CD14-positive monocyte (primary cell): ENCODE measurements around the gene ZMYND15. TPM values are rescaled to one million over a fixed set of nuclear protein-coding genes. Genes with fewer than 3 reads are reported as not detected.
A peak's percentile ranks its signal among the peaks of the same experiment; 100 is the strongest.
"Not testable (repeated sequence)": the region's sequence is repeated elsewhere in the genome, so short reads cannot be mapped to it uniquely, and the experiment has no call there.

Experiments
- DNase-seq, 3 donors: peaks; one replicate each; pipeline ENCODE4 v3.0.0-alpha.2; 2011 to 2022
- H2AFZ ChIP-seq: 2 replicates; pipeline ENCODE4 v1.6.0; 2012; ENCODE audit warnings: mild to moderate bottlenecking, low read depth, low read length, inconsistent platforms; ENCODE audit not compliant: insufficient read depth, poor library complexity, severe bottlenecking
- H3K27ac ChIP-seq, 2 donors: 1 replicate in 1 of 2; 2 replicates in 1 of 2; pipeline ENCODE4 v1.5.1; 2012 to 2013; ENCODE audit warnings: low read length in 2 of 2, control low read depth in 1 of 2, inconsistent platforms in 1 of 2, low read depth in 1 of 2, mild to moderate bottlenecking in 1 of 2
- H3K27me3 ChIP-seq, 2 donors: one replicate each; pipeline versions ENCODE4 v1.6.0 to v1.6.1; 2011 to 2013; ENCODE audit warnings: low read length in 2 of 2; ENCODE audit not compliant: control insufficient read depth in 2 of 2, insufficient read depth in 2 of 2
- H3K36me3 ChIP-seq, 2 donors: replicated peaks in 1 of 2; 1 replicate in 1 of 2; 2 replicates in 1 of 2; pipeline versions ENCODE4 v1.5.1 to v1.6.1; 2012 to 2013; ENCODE audit warnings: low read length in 2 of 2, control low read depth in 1 of 2, inconsistent platforms in 1 of 2, mild to moderate bottlenecking in 1 of 2; ENCODE audit not compliant: insufficient read depth in 2 of 2, control insufficient read depth in 1 of 2
- H3K4me1 ChIP-seq, 2 donors: 1 replicate in 1 of 2; 2 replicates in 1 of 2; pipeline versions ENCODE4 v1.5.1 to v1.6.1; 2012 to 2013; ENCODE audit warnings: low read length in 2 of 2, control low read depth in 1 of 2, inconsistent platforms in 1 of 2, mild to moderate bottlenecking in 1 of 2, moderate library complexity in 1 of 2; ENCODE audit not compliant: insufficient read depth in 2 of 2, control insufficient read depth in 1 of 2
- H3K4me2 ChIP-seq: replicated peaks from 2 replicates; pipeline ENCODE3; 2012; ENCODE audit warnings: low read length, moderate library complexity, mild to moderate bottlenecking; ENCODE audit not compliant: poor library complexity, severe bottlenecking; ENCODE audit errors: extremely low read depth
- H3K4me3 ChIP-seq, 3 experiments: fragments of 200-600 bp in 1 of 3; sonication (generic) in 1 of 3; replicated peaks in 1 of 3; 1 replicate in 2 of 3; 2 replicates in 1 of 3; pipeline ENCODE4 v1.5.1; 2011 to 2013; ENCODE audit warnings: low read length in 3 of 3, mild to moderate bottlenecking in 3 of 3, control low read depth in 2 of 3, low read depth in 2 of 3, inconsistent platforms in 1 of 3, moderate library complexity in 1 of 3
- H3K79me2 ChIP-seq: 2 replicates; pipeline ENCODE4 v1.6.0; 2012; ENCODE audit warnings: mild to moderate bottlenecking, control low read depth, inconsistent platforms, low read length, moderate library complexity; ENCODE audit not compliant: insufficient read depth
- H3K9ac ChIP-seq: 2 replicates; pipeline ENCODE4 v1.6.0; 2017; ENCODE audit warnings: low read length, mild to moderate bottlenecking; ENCODE audit not compliant: insufficient read depth, poor library complexity, severe bottlenecking
- H3K9me3 ChIP-seq, 2 donors: replicated peaks in 1 of 2; 1 replicate in 1 of 2; 2 replicates in 1 of 2; pipeline versions ENCODE4 v1.5.1 to v1.6.1; 2012 to 2013; ENCODE audit warnings: low read length in 2 of 2, control low read depth in 1 of 2; ENCODE audit not compliant: control insufficient read depth in 1 of 2, insufficient read depth in 1 of 2
- H4K20me1 ChIP-seq: 2 replicates; pipeline ENCODE4 v1.6.0; 2012; ENCODE audit warnings: mild to moderate bottlenecking, low read length, control low read depth, moderate library complexity; ENCODE audit not compliant: insufficient read depth
- H3K27ac Mint-ChIP-seq, 7 donors: one replicate each; pipeline ENCODE4 v1.8.0; 2020; ENCODE audit warnings: mild to moderate bottlenecking in 7 of 7, mixed read lengths in 7 of 7, moderate library complexity in 6 of 7, inconsistent platforms in 2 of 7
- H3K27me3 Mint-ChIP-seq, 3 donors: one replicate each; pipeline ENCODE4 v1.8.0; 2021 to 2022; ENCODE audit warnings: low read depth in 3 of 3, mild to moderate bottlenecking in 3 of 3, mixed read lengths in 3 of 3, moderate library complexity in 3 of 3, inconsistent platforms in 1 of 3
- H3K36me3 Mint-ChIP-seq, 2 donors: one replicate each; pipeline ENCODE4 v1.8.0; 2020; ENCODE audit warnings: mixed read lengths in 2 of 2, inconsistent platforms in 1 of 2, mild to moderate bottlenecking in 1 of 2
- H3K4me1 Mint-ChIP-seq: one replicate; pipeline ENCODE4 v1.8.0; 2020; ENCODE audit warnings: mild to moderate bottlenecking, mixed read lengths
- H3K4me3 Mint-ChIP-seq, 2 donors: one replicate each; pipeline ENCODE4 v1.8.0; 2020; ENCODE audit warnings: mild to moderate bottlenecking in 2 of 2, mixed read lengths in 2 of 2, moderate library complexity in 1 of 2
- H3K9me3 Mint-ChIP-seq, 7 donors: one replicate each; pipeline ENCODE4 v1.8.0; 2020 to 2022; ENCODE audit warnings: mixed read lengths in 7 of 7, mild to moderate bottlenecking in 6 of 7, moderate library complexity in 6 of 7, inconsistent platforms in 2 of 7
- WGBS: methylation state at CpG from one replicate; pipeline ENCODE4 v1.1.5; 2013; ENCODE audit warnings: missing lambda C conversion rate; ENCODE audit not compliant: insufficient coverage; 5-methylcytosine and 5-hydroxymethylcytosine counted together
- intact Hi-C, 2 donors: fragments of 100-400 bp; cut with micrococcal nuclease; formaldehyde crosslinking; loops; one replicate each; pipeline versions ENCODE4 v1.15.0 to v1.15.1; 2023
- polyA plus RNA-seq, 3 donors: library from polyadenylated mRNA; depleted of rRNA in 1 of 3; unstranded in 2 of 3; stranded (reverse) in 1 of 3; fragments of 300-500 nt in 2 of 3; fragments of >200 nt in 1 of 3; fragmentation: Illumina TruSeq in 2 of 3; gene quantifications; 1 replicate in 2 of 3; 2 replicates in 1 of 3; pipeline ENCODE4 v1.2.3, GENCODE V29; 2012 to 2021
- TF ChIP-seq, protein P1 (sequence below): fragments of 200-600 bp; IDR thresholded peaks from one replicate; pipeline ENCODE4 v1.8.0; 2022; ENCODE audit warnings: antibody characterized with exemption, mild to moderate bottlenecking

Gene ZMYND15
- polyA plus RNA-seq, 3 donors: 0.97 to 13.6 (median 1.2) TPM

DNA sequence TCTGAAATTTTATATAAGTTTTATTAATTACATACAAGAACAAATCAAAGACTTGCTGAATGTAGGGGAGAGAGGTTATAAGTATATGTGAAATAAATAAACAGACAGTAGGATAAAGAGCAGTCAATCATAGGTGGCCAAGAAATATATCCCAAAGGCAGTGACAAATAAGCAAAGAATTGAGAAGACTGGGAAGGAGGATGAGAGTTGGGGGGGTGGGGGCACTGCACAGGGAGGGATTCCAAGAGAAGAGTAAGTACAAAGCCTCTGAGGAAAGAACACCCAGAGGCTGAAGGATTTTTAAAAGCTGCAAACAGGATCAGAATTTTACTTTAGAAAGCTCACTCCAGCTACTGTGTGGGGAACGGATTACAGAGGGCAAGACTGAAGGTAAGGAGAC, 38.5 kb upstream of the ZMYND15 start:
- Histone ChIP-seq H3K4me1 (peaks cover 18 to 22% of the 10 kb centered on the region in 2 donors), H3K9ac (no peak overlapping the region), H3K36me3 (no peaks in the 10 kb centered on the region), H3K4me2 (no peak overlapping the region), H4K20me1 (no peaks in the 10 kb centered on the region), H3K79me2 (peaks cover 57% of the 10 kb centered on the region), H2AFZ (no peak overlapping the region), H3K27me3 (no peaks in the 10 kb centered on the region), H3K9me3 (no peaks in the 10 kb centered on the region), H3K4me3 (no peak overlapping the region), H3K27ac (no peak overlapping the region)
- H3K36me3 Mint-ChIP-seq: peaks cover 7 to 11% of the 10 kb centered on the region in 2 donors
- no peak overlapping the region for H3K27ac Mint-ChIP-seq
- TF ChIP-seq, protein P1, sequence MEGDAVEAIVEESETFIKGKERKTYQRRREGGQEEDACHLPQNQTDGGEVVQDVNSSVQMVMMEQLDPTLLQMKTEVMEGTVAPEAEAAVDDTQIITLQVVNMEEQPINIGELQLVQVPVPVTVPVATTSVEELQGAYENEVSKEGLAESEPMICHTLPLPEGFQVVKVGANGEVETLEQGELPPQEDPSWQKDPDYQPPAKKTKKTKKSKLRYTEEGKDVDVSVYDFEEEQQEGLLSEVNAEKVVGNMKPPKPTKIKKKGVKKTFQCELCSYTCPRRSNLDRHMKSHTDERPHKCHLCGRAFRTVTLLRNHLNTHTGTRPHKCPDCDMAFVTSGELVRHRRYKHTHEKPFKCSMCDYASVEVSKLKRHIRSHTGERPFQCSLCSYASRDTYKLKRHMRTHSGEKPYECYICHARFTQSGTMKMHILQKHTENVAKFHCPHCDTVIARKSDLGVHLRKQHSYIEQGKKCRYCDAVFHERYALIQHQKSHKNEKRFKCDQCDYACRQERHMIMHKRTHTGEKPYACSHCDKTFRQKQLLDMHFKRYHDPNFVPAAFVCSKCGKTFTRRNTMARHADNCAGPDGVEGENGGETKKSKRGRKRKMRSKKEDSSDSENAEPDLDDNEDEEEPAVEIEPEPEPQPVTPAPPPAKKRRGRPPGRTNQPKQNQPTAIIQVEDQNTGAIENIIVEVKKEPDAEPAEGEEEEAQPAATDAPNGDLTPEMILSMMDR: no peak
- H3K9me3 Mint-ChIP-seq: no peaks in the 10 kb centered on the region
- H3K4me1 Mint-ChIP-seq: peaks cover 32% of the 10 kb centered on the region
- WGBS: 100% methylated on average over 1 of the region's 1 CpG
- H3K4me3 Mint-ChIP-seq: no peak overlapping the region
- DNase-seq: no peak
- intact Hi-C loops: no loop called here
- no peaks in the 10 kb centered on the region for H3K27me3 Mint-ChIP-seq

DNA sequence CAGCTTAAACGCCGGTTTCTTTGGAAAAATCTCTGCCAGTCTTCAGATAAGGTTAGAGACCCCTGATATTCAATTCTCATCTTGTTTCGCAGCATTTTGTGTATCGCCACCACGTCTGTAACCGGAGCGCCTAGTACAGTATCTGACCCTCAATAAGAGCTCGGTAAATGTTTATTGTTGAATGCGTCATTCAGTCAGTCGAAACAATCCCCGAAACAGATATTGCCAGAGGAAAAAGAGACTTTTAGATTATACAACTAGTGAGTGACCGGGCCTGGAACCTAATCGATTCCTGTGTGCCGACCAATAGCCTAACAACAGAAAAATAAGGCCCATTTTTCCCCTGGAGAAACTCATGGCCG, 36.3 kb upstream of the ZMYND15 start:
- Mint-ChIP-seq H3K4me3 (peak overlapping the region; percentile 92 to 94), H3K27me3 (no peaks in the 10 kb centered on the region), H3K9me3 (peaks cover 0 to 2% (median under 1%) of the 10 kb centered on the region in 7 donors), H3K4me1 (peaks cover 28% of the 10 kb centered on the region), H3K36me3 (peaks cover 0 to 5% of the 10 kb centered on the region in 2 donors), H3K27ac (peak overlapping the region in 4 of 7 donors; percentile 30 to 95 (median 64))
- no peak for DNase-seq
- intact Hi-C loops: no loop called here
- peak overlapping the region; percentile 84 to 92 (median 92) for H3K4me3 ChIP-seq
- 13% methylated on average over 7 of the region's 15 CpGs for WGBS
- H3K79me2 ChIP-seq: peaks cover 46% of the 10 kb centered on the region
- peak overlapping the region; percentile 84 for H3K4me2 ChIP-seq
- H4K20me1 ChIP-seq: no peaks in the 10 kb centered on the region
- peaks cover 0 to under 1% of the 10 kb centered on the region in 2 donors for H3K9me3 ChIP-seq
- H2AFZ ChIP-seq: peak overlapping the region; percentile 100
- H3K27ac ChIP-seq: peak overlapping the region in 1 of 2 donors; percentile 84
- peak overlapping the region; percentile 83 for H3K9ac ChIP-seq
- H3K27me3 ChIP-seq: no peaks in the 10 kb centered on the region
- no peaks in the 10 kb centered on the region for H3K36me3 ChIP-seq
- H3K4me1 ChIP-seq: peaks cover 15 to 16% of the 10 kb centered on the region in 2 donors
- TF ChIP-seq, protein P1: no peak

DNA sequence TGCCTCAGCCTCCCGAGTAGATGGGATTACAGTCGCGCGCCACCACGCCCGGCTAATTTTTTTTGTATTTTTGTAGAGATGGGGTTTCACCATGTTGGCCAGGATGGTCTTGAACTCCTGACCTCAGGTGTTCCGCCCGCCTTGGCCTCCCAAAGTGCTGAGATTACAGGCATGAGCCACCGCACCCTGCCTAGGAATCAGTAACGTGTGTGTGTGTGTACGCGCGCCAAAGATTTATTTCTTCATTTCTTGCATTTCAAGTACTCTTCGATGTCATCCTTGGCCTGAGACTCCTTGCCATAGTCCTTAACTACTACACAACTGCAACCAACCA, 35.1 kb upstream of the ZMYND15 start:
- H4K20me1 ChIP-seq, H3K27me3 ChIP-seq, intact Hi-C loops, DNase-seq, H3K36me3 Mint-ChIP-seq, H3K9me3 ChIP-seq, H3K36me3 ChIP-seq, H3K27me3 Mint-ChIP-seq, H3K9me3 Mint-ChIP-seq: not testable (repeated sequence)
- 74% methylated on average over 6 of the region's 14 CpGs for WGBS
- Mint-ChIP-seq H3K4me3 (peak overlapping the region; percentile 92 to 94), H3K4me1 (peaks cover 29% of the 10 kb centered on the region), H3K27ac (peak overlapping the region; percentile 25 to 97 (median 83))
- Histone ChIP-seq H3K4me2 (peak overlapping the region; percentile 84), H2AFZ (peak overlapping the region; percentile 100), H3K4me3 (peak overlapping the region; percentile 84 to 92 (median 92)), H3K9ac (peak overlapping the region; percentile 83), H3K4me1 (peaks cover 17 to 19% of the 10 kb centered on the region in 2 donors), H3K27ac (peak overlapping the region in 1 of 2 donors; percentile 84), H3K79me2 (peaks cover 39% of the 10 kb centered on the region)
